Thyroid gland (tissue), 4 donors: ENCODE results near the gene GARIN5A. TPM values are rescaled to one million over a fixed set of nuclear protein-coding genes. Genes with fewer than 3 reads are reported as not detected.

Experiments used
- DNase-seq, 2 donors: peaks; one replicate each; pipeline ENCODE4 v3.0.0-alpha.2; 2019
- H3K27ac ChIP-seq, 3 donors: fragments of 200-600 bp; sonication (generic); 1 replicate in 2 of 3; 2 replicates in 1 of 3; pipeline ENCODE4 v1.5.1; 2016 to 2019; ENCODE audit warnings: mild to moderate bottlenecking in 1 of 3, moderate library complexity in 1 of 3
- H3K27me3 ChIP-seq: fragments of 200-600 bp; sonication (generic); one replicate; pipeline ENCODE4 v1.5.1; 2019
- H3K36me3 ChIP-seq, 2 donors: fragments of 200-600 bp; sonication (generic); one replicate each; pipeline ENCODE4 v1.5.1; 2016 to 2019
- H3K4me1 ChIP-seq, 2 donors: fragments of 200-600 bp; sonication (generic); one replicate each; pipeline ENCODE4 v1.5.1; 2017 to 2019
- H3K4me3 ChIP-seq, 3 donors: fragments of 200-600 bp; sonication (generic); replicated peaks in 1 of 3; 1 replicate in 2 of 3; 2 replicates in 1 of 3; pipeline ENCODE4 v1.5.1; 2016; ENCODE audit warnings: mild to moderate bottlenecking in 1 of 3
- H3K9me3 ChIP-seq: fragments of 200-600 bp; sonication (generic); one replicate; pipeline ENCODE4 v1.5.1; 2017
- POLR2A ChIP-seq, 2 donors: fragments of 450-650 bp; IDR thresholded peaks; one replicate each; pipeline ENCODE4 v1.6.1; 2017; ENCODE audit warnings: antibody characterized with exemption in 2 of 2, mild to moderate bottlenecking in 2 of 2, moderate library complexity in 1 of 2
- WGBS, 2 donors: methylation state at CpG; one replicate each; pipeline ENCODE4 v1.1.5; 2017; 5-methylcytosine and 5-hydroxymethylcytosine counted together
- intact Hi-C: fragments of 100-400 bp; cut with DNase I; formaldehyde crosslinking; loops from one replicate; pipeline ENCODE4 v1.15.1; 2023
- total RNA-seq, 4 donors: library from RNA; depleted of rRNA; stranded (reverse); fragments of >200 nt; gene quantifications; one replicate each; pipeline ENCODE4 v1.2.3, GENCODE V29; 2016
- TF ChIP-seq, protein P1 (sequence below), 6 experiments: fragments of 200-600 bp in 3 of 6; fragments of 450-650 bp in 3 of 6; sonication (generic) in 3 of 6; IDR thresholded peaks; one replicate each; pipeline ENCODE4 v1.5.1; 2016 to 2019; ENCODE audit warnings: antibody characterized with exemption in 6 of 6, mild to moderate bottlenecking in 2 of 6, inconsistent platforms in 1 of 6, moderate library complexity in 1 of 6

GARIN5A gene
- total RNA-seq, 4 donors from 2014 or later = 1.4 to 8.1 (median 5.0) TPM

DNA sequence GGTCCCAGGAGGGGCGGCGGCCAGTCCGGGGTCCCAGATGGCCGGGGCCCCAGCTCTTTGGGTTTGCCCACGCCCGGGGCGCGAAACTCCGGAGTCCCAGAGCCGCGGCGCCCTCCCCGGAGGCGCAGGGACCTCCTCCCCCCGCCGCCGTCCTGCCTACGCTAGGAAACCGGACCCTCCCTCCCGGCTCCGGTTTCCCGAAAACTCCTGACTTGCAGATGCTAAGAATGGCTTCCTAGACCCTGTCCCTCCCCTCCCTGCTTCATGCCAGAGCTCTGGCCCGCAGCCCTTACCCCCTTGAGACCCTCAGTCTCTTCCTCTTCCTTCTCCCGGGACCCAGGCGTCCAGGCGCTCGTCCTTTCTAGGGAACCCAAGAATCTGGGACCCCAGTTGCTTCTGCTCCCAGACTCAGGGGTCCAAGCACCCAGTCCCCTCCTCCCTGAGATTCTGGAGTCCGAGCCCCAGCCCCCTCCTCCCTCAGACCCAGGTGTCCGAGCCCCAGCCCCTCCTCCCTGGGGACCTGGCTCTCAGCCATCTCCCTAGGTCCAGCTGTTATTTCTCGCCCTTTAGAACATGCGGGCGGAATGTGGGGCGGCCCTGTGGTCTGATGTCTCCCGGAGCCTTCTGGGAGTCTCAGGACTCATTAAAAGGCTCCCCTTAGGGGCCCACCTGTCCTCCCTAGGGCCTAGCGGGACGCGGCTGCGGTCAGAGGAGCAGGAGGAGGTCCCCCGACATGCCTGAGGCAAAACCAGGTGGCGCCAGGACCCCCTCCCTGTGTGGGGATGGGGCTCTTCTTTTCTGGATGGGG lies 44.2 kb downstream of the GARIN5A start, which contains the start of gene MYBPC2:
Gene MYBPC2, plus strand, starts transcription at position 672 of the 808 bp plus-strand sequence. Its CDS starts 62 bp downstream, at position 734.
- Histone ChIP-seq H3K36me3 (no peaks in the 10 kb centered on the region), H3K4me3 (peak within 1 kb of the TSS in 2 of 3 donors; percentile 58 to 64), H3K9me3 (no peaks in the 10 kb centered on the region), H3K27me3 (no peaks in the 10 kb centered on the region), H3K4me1 (peaks cover 14 to 22% of the 10 kb centered on the region in 2 donors), H3K27ac (peak within 1 kb of the TSS in 1 of 3 donors; percentile 20)
- peak; percentile 22 to 41 for DNase-seq
- intact Hi-C loops = no loop called here
- 1 to 10% methylated on average over 17 to 20 of the region's 40 CpGs for WGBS, 2 donors
- TF ChIP-seq POLR2A (IDR thresholded peaks at IDR 0.05) = no peak
- TF ChIP-seq, protein P1, sequence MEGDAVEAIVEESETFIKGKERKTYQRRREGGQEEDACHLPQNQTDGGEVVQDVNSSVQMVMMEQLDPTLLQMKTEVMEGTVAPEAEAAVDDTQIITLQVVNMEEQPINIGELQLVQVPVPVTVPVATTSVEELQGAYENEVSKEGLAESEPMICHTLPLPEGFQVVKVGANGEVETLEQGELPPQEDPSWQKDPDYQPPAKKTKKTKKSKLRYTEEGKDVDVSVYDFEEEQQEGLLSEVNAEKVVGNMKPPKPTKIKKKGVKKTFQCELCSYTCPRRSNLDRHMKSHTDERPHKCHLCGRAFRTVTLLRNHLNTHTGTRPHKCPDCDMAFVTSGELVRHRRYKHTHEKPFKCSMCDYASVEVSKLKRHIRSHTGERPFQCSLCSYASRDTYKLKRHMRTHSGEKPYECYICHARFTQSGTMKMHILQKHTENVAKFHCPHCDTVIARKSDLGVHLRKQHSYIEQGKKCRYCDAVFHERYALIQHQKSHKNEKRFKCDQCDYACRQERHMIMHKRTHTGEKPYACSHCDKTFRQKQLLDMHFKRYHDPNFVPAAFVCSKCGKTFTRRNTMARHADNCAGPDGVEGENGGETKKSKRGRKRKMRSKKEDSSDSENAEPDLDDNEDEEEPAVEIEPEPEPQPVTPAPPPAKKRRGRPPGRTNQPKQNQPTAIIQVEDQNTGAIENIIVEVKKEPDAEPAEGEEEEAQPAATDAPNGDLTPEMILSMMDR (IDR thresholded peaks at IDR 0.05) = no peak

DNA sequence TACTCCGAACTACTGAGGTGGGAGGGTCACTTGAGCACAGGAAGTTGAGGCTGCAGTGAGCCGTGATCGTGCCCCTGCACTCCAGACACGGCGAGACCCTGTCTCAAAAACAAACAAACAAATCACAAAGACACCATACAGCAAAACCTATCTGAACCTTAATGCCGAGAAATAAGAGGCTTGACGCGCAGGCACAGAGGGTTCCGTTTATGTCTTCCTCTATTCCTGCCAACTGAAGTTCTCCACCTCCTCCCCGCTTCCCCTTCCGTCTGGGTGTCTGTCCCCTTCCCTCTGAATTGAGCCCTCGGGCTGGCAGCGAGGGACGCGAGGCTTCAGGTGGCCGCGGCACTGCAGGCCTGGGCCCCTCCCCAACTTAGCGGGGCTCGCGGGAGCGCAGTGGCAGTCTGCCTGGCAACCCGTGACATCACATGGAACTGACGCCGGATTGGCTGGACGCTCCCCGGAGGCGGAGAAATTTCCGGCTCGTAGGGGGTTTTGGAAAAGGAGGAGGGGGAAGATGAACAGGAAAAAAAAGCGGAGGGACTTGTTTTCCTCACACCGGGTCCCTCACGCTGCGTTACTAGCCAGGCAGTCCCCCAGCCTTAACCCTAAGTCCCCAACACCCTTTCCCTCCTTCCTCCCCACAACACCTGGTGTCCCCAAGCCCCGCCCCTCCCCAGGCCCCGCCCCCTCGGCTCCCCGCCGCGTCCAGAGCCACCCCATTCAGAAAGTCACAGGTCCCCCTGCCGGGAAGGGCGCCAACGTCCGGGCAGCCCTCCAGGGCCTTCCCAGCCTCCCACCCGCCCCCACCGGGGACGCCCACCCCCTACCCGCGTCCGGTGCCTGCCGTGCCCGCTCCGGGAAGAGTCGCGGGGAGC lies 45.1 kb downstream of the GARIN5A start:
- Histone ChIP-seq H3K4me3 (peak overlapping the region in 2 of 3 donors; percentile 58 to 64), H3K36me3 (no peaks in the 10 kb centered on the region), H3K9me3 (no peaks in the 10 kb centered on the region), H3K27ac (peak overlapping the region in 1 of 3 donors; percentile 20), H3K4me1 (peaks cover 14 to 22% of the 10 kb centered on the region in 2 donors), H3K27me3 (no peaks in the 10 kb centered on the region)
- intact Hi-C loops = no loop called here
- DNase-seq = peak; percentile 80 to 81
- TF ChIP-seq, protein P1 (IDR thresholded peaks at IDR 0.05) = no peak
- no peak for TF ChIP-seq POLR2A (IDR thresholded peaks at IDR 0.05)
- 2 to 3% methylated on average over 22 to 32 of the region's 54 CpGs for WGBS, 2 donors

DNA sequence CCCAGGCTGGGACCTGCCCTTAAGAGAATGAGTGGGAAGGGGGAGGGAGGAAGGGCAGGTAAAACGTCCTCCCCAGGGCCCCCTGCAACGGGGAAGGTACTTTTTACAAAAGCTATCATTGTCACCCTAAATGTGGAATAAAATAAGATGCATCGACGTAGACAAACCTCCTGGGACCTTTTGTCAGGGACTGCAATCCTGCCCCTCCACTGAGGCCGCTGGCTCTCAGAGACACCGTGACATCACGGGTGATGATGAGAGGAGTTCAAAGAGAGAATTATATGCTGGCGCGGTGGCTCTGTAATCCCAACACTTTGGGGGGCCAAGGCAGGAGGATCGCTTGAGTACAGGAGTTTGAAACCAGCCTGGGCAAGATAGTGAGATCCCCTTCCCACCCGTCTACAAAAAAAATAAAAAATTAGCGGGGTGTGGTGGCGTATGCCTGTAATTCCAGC lies 45.7 kb downstream of the GARIN5A start:
- no peak for DNase-seq
- intact Hi-C loops = no loop called here
- Histone ChIP-seq H3K4me1 (peaks cover 14 to 22% of the 10 kb centered on the region in 2 donors), H3K36me3 (no peaks in the 10 kb centered on the region), H3K9me3 (no peaks in the 10 kb centered on the region), H3K27me3 (no peaks in the 10 kb centered on the region), H3K4me3 (no peak overlapping the region), H3K27ac (no peak overlapping the region)
- 33 to 45% methylated on average over 13 of the region's 13 CpGs for WGBS, 2 donors
- TF ChIP-seq, protein P1 (IDR thresholded peaks at IDR 0.05) = no peak
- TF ChIP-seq POLR2A (IDR thresholded peaks at IDR 0.05) = no peak

DNA sequence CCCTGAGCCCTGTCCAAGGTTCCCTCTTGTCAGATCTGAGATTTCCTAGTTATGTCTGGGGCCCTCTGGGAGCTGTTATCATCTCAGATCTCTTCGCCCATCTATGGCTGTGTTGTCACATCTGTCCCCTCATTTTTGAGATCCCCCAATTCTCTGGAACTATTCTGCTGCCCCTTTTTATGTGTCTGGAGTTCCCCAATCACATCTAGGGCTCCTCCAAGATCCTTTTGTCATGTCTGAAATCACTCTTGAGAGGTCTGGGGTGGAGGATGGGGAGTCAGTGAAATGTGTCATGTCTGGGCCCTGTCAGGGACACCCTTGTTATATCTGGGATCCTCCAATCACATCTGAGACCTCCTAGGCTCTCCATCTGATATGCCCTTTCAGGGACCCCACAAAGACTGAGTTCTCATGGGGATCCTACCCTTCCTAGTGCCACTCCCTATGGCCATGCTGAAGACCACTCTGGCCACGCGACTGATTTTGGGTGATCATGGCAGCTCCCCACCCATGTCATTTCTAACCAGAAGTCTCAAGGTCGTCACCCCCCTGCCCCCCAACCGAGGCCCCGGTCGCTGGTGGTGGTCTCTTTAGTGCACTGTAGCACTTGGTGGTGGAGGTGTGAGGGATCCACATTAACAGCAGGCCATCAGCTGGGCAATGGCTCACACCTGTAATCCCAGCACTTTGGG lies 47.7 kb downstream of the GARIN5A start:
- Histone ChIP-seq H3K4me3 (no peak overlapping the region), H3K36me3 (no peaks in the 10 kb centered on the region), H3K9me3 (no peaks in the 10 kb centered on the region), H3K27me3 (no peaks in the 10 kb centered on the region), H3K27ac (no peak overlapping the region), H3K4me1 (peaks cover 14 to 22% of the 10 kb centered on the region in 2 donors)
- no peak for TF ChIP-seq POLR2A (IDR thresholded peaks at IDR 0.05)
- TF ChIP-seq, protein P1 (IDR thresholded peaks at IDR 0.05) = no peak
- DNase-seq = no peak
- WGBS, 2 donors = 83 to 87% methylated on average over 7 of the region's 7 CpGs
- intact Hi-C loops = no loop called here
